Esophagus muscularis mucosa (tissue), 4 donors: ENCODE measurements around the gene CPNE5. TPM values are rescaled to one million over a fixed set of nuclear protein-coding genes. Genes with fewer than 3 reads are reported as not detected.

Experiments used
- DNase-seq: peaks from one replicate; pipeline ENCODE4 v3.0.0-alpha.2; 2017; ENCODE audit errors: extremely low spot score
- H3K27ac ChIP-seq, 4 donors: fragments of 200-600 bp; sonication (generic); replicated peaks in 1 of 4; 1 replicate in 3 of 4; 2 replicates in 1 of 4; pipeline ENCODE4 v1.5.1; 2016 to 2019; ENCODE audit warnings: mild to moderate bottlenecking in 1 of 4
- H3K27me3 ChIP-seq, 4 donors: fragments of 200-600 bp; sonication (generic); one replicate each; pipeline versions ENCODE4 v1.5.1 to v1.6.0; 2016 to 2019
- H3K36me3 ChIP-seq, 4 donors: fragments of 200-600 bp; sonication (generic); one replicate each; pipeline ENCODE4 v1.5.1; 2016 to 2019
- H3K4me1 ChIP-seq, 4 donors: fragments of 200-600 bp; sonication (generic); one replicate each; pipeline ENCODE4 v1.5.1; 2016 to 2019
- H3K4me3 ChIP-seq, 4 donors: fragments of 200-600 bp; sonication (generic); 1 replicate in 2 of 4; 2 replicates in 2 of 4; pipeline ENCODE4 v1.5.1; 2016 to 2019; ENCODE audit warnings: mild to moderate bottlenecking in 4 of 4, moderate library complexity in 1 of 4
- H3K9me3 ChIP-seq, 4 donors: fragments of 200-600 bp; sonication (generic); 1 replicate in 3 of 4; 2 replicates in 1 of 4; pipeline ENCODE4 v1.5.1; 2016 to 2019
- CTCF ChIP-seq, 3 experiments: fragments of 200-600 bp in 2 of 3; fragments of 450-650 bp in 1 of 3; sonication (generic) in 2 of 3; IDR thresholded peaks; one replicate each; pipeline ENCODE4 v1.5.1; 2017 to 2019; ENCODE audit warnings: antibody characterized with exemption in 3 of 3, mild to moderate bottlenecking in 2 of 3, moderate library complexity in 1 of 3
- EP300 ChIP-seq: sonication (generic); formaldehyde crosslinking; IDR thresholded peaks from one replicate; pipeline ENCODE4 v1.6.1; 2017; ENCODE audit warnings: antibody characterized with exemption
- POLR2A ChIP-seq: fragments of 450-650 bp; IDR thresholded peaks from one replicate; pipeline ENCODE4 v1.6.1; 2017; ENCODE audit warnings: antibody characterized with exemption, moderate library complexity, mild to moderate bottlenecking, low read depth
- POLR2AphosphoS5 ChIP-seq, 2 donors: sonication (generic); formaldehyde crosslinking; IDR thresholded peaks; one replicate each; pipeline ENCODE4 v1.6.1; 2017; ENCODE audit warnings: antibody characterized with exemption in 2 of 2
- WGBS: methylation state at CpG from one replicate; pipeline ENCODE4 v1.1.5; 2018; 5-methylcytosine and 5-hydroxymethylcytosine counted together
- intact Hi-C: fragments of 100-400 bp; cut with DNase I; formaldehyde crosslinking; loops from one replicate; pipeline ENCODE4 v1.15.1; 2023
- total RNA-seq, 4 donors: library from RNA; depleted of rRNA; stranded (reverse); fragments of >200 nt; gene quantifications; one replicate each; pipeline versions ENCODE4 v1.1.0 to v1.2.1, GENCODE V29; 2016

CPNE5 gene
- total RNA-seq, 4 donors from 2014 or later = 2.1 to 4.6 (median 2.6) TPM

- Histone ChIP-seq H3K36me3 (no peaks in the 10 kb centered on the region), H3K9me3 (no peaks in the 10 kb centered on the region), H3K27ac (no peak overlapping the region), H3K27me3 (peaks cover 0 to 10% (median 0%) of the 10 kb centered on the region in 4 donors), H3K4me1 (peaks cover 6 to 12% (median 11%) of the 10 kb centered on the region in 4 donors), H3K4me3 (no peak overlapping the region)
- DNase-seq = no peak
- intact Hi-C loops = loop anchor here (10.0 kb wide), 1 partner anchor 430 kb away; no protein-coding TSS in a partner anchor
- TF ChIP-seq POLR2A = no peak
- no peak for TF ChIP-seq POLR2AphosphoS5 (IDR thresholded peaks at IDR 0.05)
- TF ChIP-seq CTCF (IDR thresholded peaks at IDR 0.05) = no peak
- no peak for TF ChIP-seq EP300
- 81% methylated on average over 5 of the region's 5 CpGs for WGBS
Observed at GRCh38 chr6:36774331-36774730, 64.9 kb downstream of the CPNE5 start.

- no peaks in the 10 kb centered on the region for H3K27me3 ChIP-seq
- H3K4me3 ChIP-seq = no peak overlapping the region
- H3K4me1 ChIP-seq = peaks cover 16 to 26% (median 23%) of the 10 kb centered on the region in 4 donors
- 95% methylated on average over 8 of the region's 8 CpGs for WGBS
- H3K9me3 ChIP-seq = no peaks in the 10 kb centered on the region
- H3K27ac ChIP-seq = no peak overlapping the region
- intact Hi-C loops = loop anchor here (10.0 kb wide), 1 partner anchor 432 kb away; no protein-coding TSS in a partner anchor
- no peaks in the 10 kb centered on the region for H3K36me3 ChIP-seq
- TF ChIP-seq POLR2A = no peak
- no peak for TF ChIP-seq POLR2AphosphoS5 (IDR thresholded peaks at IDR 0.05)
- no peak for TF ChIP-seq EP300
- TF ChIP-seq CTCF (IDR thresholded peaks at IDR 0.05) = no peak
- no peak for DNase-seq
Observed at GRCh38 chr6:36772397-36772796, 66.8 kb downstream of the CPNE5 start.

GRCh38 chr6:36771145-36771544, 68.1 kb downstream of the CPNE5 start:
- Histone ChIP-seq H3K4me3 (no peak overlapping the region), H3K36me3 (no peaks in the 10 kb centered on the region), H3K27me3 (no peaks in the 10 kb centered on the region), H3K4me1 (peaks cover 16 to 31% (median 28%) of the 10 kb centered on the region in 4 donors), H3K27ac (no peak overlapping the region), H3K9me3 (no peaks in the 10 kb centered on the region)
- no peak for DNase-seq
- WGBS = 86% methylated on average over 2 of the region's 2 CpGs
- no peak for TF ChIP-seq EP300
- no peak for TF ChIP-seq POLR2A
- TF ChIP-seq POLR2AphosphoS5 (IDR thresholded peaks at IDR 0.05) = no peak
- TF ChIP-seq CTCF (IDR thresholded peaks at IDR 0.05) = no peak
- intact Hi-C loops = loop anchor here (10.0 kb wide), 1 partner anchor 434 kb away; no protein-coding TSS in a partner anchor

GRCh38 chr6:36769676-36770499, 69.4 kb downstream of the CPNE5 start:
- Histone ChIP-seq H3K27me3 (no peaks in the 10 kb centered on the region), H3K4me1 (peaks cover 21 to 42% (median 38%) of the 10 kb centered on the region in 4 donors), H3K9me3 (no peaks in the 10 kb centered on the region), H3K4me3 (no peak overlapping the region), H3K27ac (peak overlapping the region in 2 of 4 donors; percentile 49 to 65), H3K36me3 (no peaks in the 10 kb centered on the region)
- 79% methylated on average over 8 of the region's 18 CpGs for WGBS
- intact Hi-C loops = loop anchor here (5.0 to 10.0 kb wide), 2 partner anchors 247 to 435 kb away; no protein-coding TSS in a partner anchor
- DNase-seq = no peak
- TF ChIP-seq POLR2AphosphoS5 (IDR thresholded peaks at IDR 0.05) (no peak), EP300 (no peak), POLR2A (no peak)

GRCh38 chr6:36769183-36769675, 70.0 kb downstream of the CPNE5 start:
- intact Hi-C loops = loop anchor here (5.0 kb wide), 1 partner anchor 248 kb away; no protein-coding TSS in a partner anchor

More at GRCh38 chr6:36769183-36769675, 70.0 kb downstream of the CPNE5 start:
- no peak overlapping the region for H3K4me3 ChIP-seq
- no peak for TF ChIP-seq CTCF (IDR thresholded peaks at IDR 0.05)
- TF ChIP-seq EP300 = no peak
- TF ChIP-seq POLR2A = no peak
- no peak for TF ChIP-seq POLR2AphosphoS5 (IDR thresholded peaks at IDR 0.05)
- WGBS = 37% methylated on average over 3 of the region's 7 CpGs
- no peak for DNase-seq
- H3K27ac ChIP-seq = peak overlapping the region in 3 of 4 donors; percentile 28 to 65 (median 49)
- H3K9me3 ChIP-seq = no peaks in the 10 kb centered on the region
- H3K4me1 ChIP-seq = peaks cover 21 to 42% (median 38%) of the 10 kb centered on the region in 4 donors
- H3K27me3 ChIP-seq = no peaks in the 10 kb centered on the region
- no peaks in the 10 kb centered on the region for H3K36me3 ChIP-seq
